Karpas-422 (cell line): ENCODE measurements around the gene ABLIM2. TPM values are rescaled to one million over a fixed set of nuclear protein-coding genes. Genes with fewer than 3 reads are reported as not detected.

ENCODE experiments used
- DNase-seq: peaks from one replicate; pipeline ENCODE4 v3.0.0-alpha.2; 2015
- H2AFZ ChIP-seq: fragments of 200-600 bp; sonication (generic); 2 replicates; pipeline ENCODE4 v1.6.1; 2014; ENCODE audit warnings: antibody characterized with exemption, low read length, mixed read lengths
- H3K27ac ChIP-seq: fragments of 200-600 bp; sonication (generic); 2 replicates; pipeline ENCODE4 v1.5.1; 2014; ENCODE audit warnings: mild to moderate bottlenecking, low read length, moderate library complexity
- H3K27me3 ChIP-seq: fragments of 200-600 bp; sonication (generic); 2 replicates; pipeline ENCODE4 v1.6.1; 2014; ENCODE audit warnings: low read length, mixed read lengths
- H3K36me3 ChIP-seq: fragments of 200-600 bp; sonication (generic); 2 replicates; pipeline ENCODE4 v1.6.1; 2014; ENCODE audit warnings: low read length, mixed read lengths; ENCODE audit not compliant: insufficient read depth
- H3K4me1 ChIP-seq: fragments of 200-600 bp; sonication (generic); 2 replicates; pipeline ENCODE4 v1.6.1; 2014; ENCODE audit warnings: mild to moderate bottlenecking, low read length, mixed read lengths
- H3K4me2 ChIP-seq: fragments of 200-600 bp; sonication (generic); 2 replicates; pipeline ENCODE4 v1.6.1; 2014; ENCODE audit warnings: low read length, low read depth, mild to moderate bottlenecking; ENCODE audit not compliant: poor library complexity, severe bottlenecking
- H3K4me3 ChIP-seq: fragments of 200-600 bp; sonication (generic); 2 replicates; pipeline ENCODE4 v1.5.1; 2014; ENCODE audit warnings: mild to moderate bottlenecking, antibody characterized with exemption, low read length, mixed read lengths
- H3K79me2 ChIP-seq: fragments of 200-600 bp; sonication (generic); 2 replicates; pipeline ENCODE4 v1.6.1; 2014; ENCODE audit warnings: mild to moderate bottlenecking, low read length, mixed read lengths
- H3K9ac ChIP-seq: fragments of 200-600 bp; sonication (generic); 2 replicates; pipeline ENCODE4 v1.6.0; 2014; ENCODE audit warnings: low read length
- H3K9me2 ChIP-seq: fragments of 200-600 bp; sonication (generic), shearing (Covaris generic); replicated peaks from 2 replicates; pipeline ENCODE4 v1.6.0; 2014; ENCODE audit warnings: mild to moderate bottlenecking, low read length, moderate library complexity; ENCODE audit not compliant: insufficient read depth
- H3K9me3 ChIP-seq: fragments of 300-700, 200-600 bp; sonication (generic); 2 replicates; pipeline ENCODE4 v1.6.1; 2014; ENCODE audit warnings: low read length, mixed read lengths
- H4K20me1 ChIP-seq: fragments of 200-600 bp; sonication (generic); 2 replicates; pipeline ENCODE4 v1.6.1; 2014; ENCODE audit warnings: mild to moderate bottlenecking, antibody characterized with exemption, low read length, low read depth; ENCODE audit not compliant: insufficient read depth
- total RNA-seq: library from RNA; depleted of rRNA; stranded (reverse); fragments of >200 nt; shearing (Covaris generic); gene quantifications from 2 replicates; pipeline ENCODE4 v1.2.3, GENCODE V29; 2014; ENCODE audit warnings: low replicate concordance

ABLIM2 gene
- total RNA-seq, 1 experiment from 2014 or later, result not detected

DNA sequence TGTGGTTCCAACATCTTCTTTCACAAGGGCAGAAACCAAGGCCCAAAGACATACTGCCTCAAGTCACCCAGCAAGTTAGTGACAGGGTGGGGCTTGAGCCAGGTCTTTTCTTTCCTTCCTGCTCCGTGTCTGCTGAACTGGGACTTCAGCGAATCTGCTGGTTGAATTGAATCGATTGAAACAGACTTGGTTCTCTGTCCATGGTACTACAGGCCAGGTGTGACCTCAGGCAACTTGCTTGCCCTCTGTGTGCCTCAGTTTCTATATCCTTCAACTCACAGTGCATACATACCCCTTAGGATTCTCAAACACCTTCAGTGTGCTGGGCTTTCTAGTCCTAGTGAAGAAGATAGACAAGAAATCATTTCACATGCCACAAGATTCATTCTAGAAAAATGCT lies 2.0 kb upstream of the ABLIM2 start:
- peaks cover 16% of the 10 kb centered on the region for H3K4me1 ChIP-seq
- no peaks in the 10 kb centered on the region for H3K27me3 ChIP-seq
- H2AFZ ChIP-seq, result no peak overlapping the region
- H4K20me1 ChIP-seq, result no peaks in the 10 kb centered on the region; the same call in 1 of the 2 replicates
- no peak overlapping the region for H3K27ac ChIP-seq
- H3K9me3 ChIP-seq, result no peaks in the 10 kb centered on the region
- no peaks in the 10 kb centered on the region for H3K79me2 ChIP-seq
- H3K36me3 ChIP-seq, result no peaks in the 10 kb centered on the region
- no peak overlapping the region for H3K4me2 ChIP-seq
- DNase-seq, result no peak
- H3K4me3 ChIP-seq, result no peak overlapping the region
- H3K9me2 ChIP-seq, result no peaks in the 10 kb centered on the region
- no peak overlapping the region for H3K9ac ChIP-seq

DNA sequence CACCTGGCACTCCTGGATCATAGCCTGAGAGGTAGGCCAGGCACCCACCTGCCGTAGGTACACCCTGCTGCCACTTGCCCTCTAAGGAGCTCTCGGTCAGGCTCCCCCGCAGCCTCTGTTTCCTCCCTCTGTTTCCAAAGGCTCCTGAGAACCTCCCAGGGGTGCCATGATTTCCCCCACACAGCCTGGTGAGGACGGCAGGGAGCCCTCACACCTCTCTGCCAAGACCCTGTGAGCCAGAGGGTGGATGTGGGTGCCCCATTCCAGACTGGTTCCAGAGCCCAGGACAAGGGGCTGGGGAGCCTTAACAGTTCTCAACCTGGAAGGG lies 1.6 kb upstream of the ABLIM2 start:
- H3K4me1 ChIP-seq, result peaks cover 16% of the 10 kb centered on the region
- no peaks in the 10 kb centered on the region for H3K27me3 ChIP-seq
- no peak overlapping the region for H3K4me3 ChIP-seq
- no peaks in the 10 kb centered on the region; the same call in 1 of the 2 replicates for H4K20me1 ChIP-seq
- no peaks in the 10 kb centered on the region for H3K79me2 ChIP-seq
- no peaks in the 10 kb centered on the region for H3K9me3 ChIP-seq
- no peak overlapping the region for H3K27ac ChIP-seq
- DNase-seq, result no peak
- no peaks in the 10 kb centered on the region for H3K9me2 ChIP-seq
- H3K36me3 ChIP-seq, result no peaks in the 10 kb centered on the region
- no peak overlapping the region for H2AFZ ChIP-seq
- no peak overlapping the region for H3K9ac ChIP-seq
- no peak overlapping the region for H3K4me2 ChIP-seq

DNA sequence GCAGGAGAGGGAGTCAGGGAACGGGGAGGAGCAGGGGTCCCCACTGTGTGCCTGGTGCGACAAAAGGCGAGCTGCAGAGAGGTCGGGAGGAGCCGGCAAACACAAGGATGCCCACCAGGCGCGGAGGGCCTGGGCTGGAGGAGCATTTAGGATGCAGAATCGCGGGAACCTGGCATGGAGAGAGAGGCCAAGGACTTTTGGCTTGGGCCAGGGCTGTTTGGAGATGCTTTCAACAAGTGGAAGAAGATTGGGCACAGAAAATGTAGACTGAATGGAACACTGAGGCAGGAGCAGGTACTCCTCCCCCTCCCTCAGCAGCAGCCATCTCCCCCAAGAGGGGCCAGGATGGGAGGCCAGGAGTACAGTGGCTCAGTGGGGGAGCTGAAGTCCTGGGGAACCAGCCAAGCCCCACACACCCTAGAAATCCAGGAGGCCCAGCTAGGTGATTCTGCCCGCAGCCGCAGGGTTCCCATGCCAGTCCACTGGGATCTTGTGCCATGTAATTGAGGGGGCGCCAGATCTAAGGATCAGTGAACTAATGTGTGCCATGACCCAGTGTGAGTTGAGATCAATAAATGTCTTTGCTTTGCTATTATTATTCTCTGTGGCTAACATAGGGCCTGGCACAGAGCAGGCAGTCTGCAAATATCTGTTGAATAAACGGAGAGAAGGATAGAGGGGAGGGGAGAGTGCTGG lies 1.1 kb upstream of the ABLIM2 start:
- peaks cover 16% of the 10 kb centered on the region for H3K4me1 ChIP-seq
- no peaks in the 10 kb centered on the region for H3K79me2 ChIP-seq
- H3K36me3 ChIP-seq, result no peaks in the 10 kb centered on the region
- H4K20me1 ChIP-seq, result no peaks in the 10 kb centered on the region; the same call in 1 of the 2 replicates
- no peak overlapping the region for H3K27ac ChIP-seq
- H3K9me2 ChIP-seq, result no peaks in the 10 kb centered on the region
- H3K9ac ChIP-seq, result peak overlapping the region; percentile 67
- DNase-seq, result no peak
- H3K27me3 ChIP-seq, result no peaks in the 10 kb centered on the region
- H2AFZ ChIP-seq, result no peak overlapping the region
- H3K4me3 ChIP-seq, result peak overlapping the region; percentile 64; the same call in 1 of the 2 replicates
- H3K4me2 ChIP-seq, result peak overlapping the region; percentile 64
- no peaks in the 10 kb centered on the region for H3K9me3 ChIP-seq

GRCh38 chr4:8157944-8158709 lies 486 bp downstream of the ABLIM2 start:
- H3K27me3 ChIP-seq, result no peaks in the 10 kb centered on the region
- H3K79me2 ChIP-seq, result no peaks in the 10 kb centered on the region
- no peaks in the 10 kb centered on the region for H3K36me3 ChIP-seq
- no peak overlapping the region for H2AFZ ChIP-seq
- H4K20me1 ChIP-seq, result no peaks in the 10 kb centered on the region; the same call in 1 of the 2 replicates
- H3K4me3 ChIP-seq, result no peak overlapping the region
- H3K4me2 ChIP-seq, result no peak overlapping the region
- peaks cover 12% of the 10 kb centered on the region for H3K4me1 ChIP-seq
- no peaks in the 10 kb centered on the region for H3K9me2 ChIP-seq
- no peak overlapping the region for H3K9ac ChIP-seq
- H3K27ac ChIP-seq, result no peak overlapping the region
- DNase-seq, result no peak
- no peaks in the 10 kb centered on the region for H3K9me3 ChIP-seq

GRCh38 chr4:8157496-8157895 lies 1.1 kb downstream of the ABLIM2 start:
- Histone ChIP-seq H3K4me1 (peaks cover 6% of the 10 kb centered on the region), H3K27me3 (no peaks in the 10 kb centered on the region), H3K27ac (no peak overlapping the region), H4K20me1 (no peaks in the 10 kb centered on the region; the same call in 1 of the 2 replicates), H3K4me2 (no peak overlapping the region), H3K9me2 (no peaks in the 10 kb centered on the region), H2AFZ (no peak overlapping the region), H3K9ac (no peak overlapping the region), H3K79me2 (no peaks in the 10 kb centered on the region), H3K36me3 (no peaks in the 10 kb centered on the region), H3K9me3 (no peaks in the 10 kb centered on the region), H3K4me3 (no peak overlapping the region)
- DNase-seq, result no peak

GRCh38 chr4:8156617-8157016 lies 2.0 kb downstream of the ABLIM2 start:
- Histone ChIP-seq H3K4me2 (no peak overlapping the region), H3K27ac (no peak overlapping the region)

DNA sequence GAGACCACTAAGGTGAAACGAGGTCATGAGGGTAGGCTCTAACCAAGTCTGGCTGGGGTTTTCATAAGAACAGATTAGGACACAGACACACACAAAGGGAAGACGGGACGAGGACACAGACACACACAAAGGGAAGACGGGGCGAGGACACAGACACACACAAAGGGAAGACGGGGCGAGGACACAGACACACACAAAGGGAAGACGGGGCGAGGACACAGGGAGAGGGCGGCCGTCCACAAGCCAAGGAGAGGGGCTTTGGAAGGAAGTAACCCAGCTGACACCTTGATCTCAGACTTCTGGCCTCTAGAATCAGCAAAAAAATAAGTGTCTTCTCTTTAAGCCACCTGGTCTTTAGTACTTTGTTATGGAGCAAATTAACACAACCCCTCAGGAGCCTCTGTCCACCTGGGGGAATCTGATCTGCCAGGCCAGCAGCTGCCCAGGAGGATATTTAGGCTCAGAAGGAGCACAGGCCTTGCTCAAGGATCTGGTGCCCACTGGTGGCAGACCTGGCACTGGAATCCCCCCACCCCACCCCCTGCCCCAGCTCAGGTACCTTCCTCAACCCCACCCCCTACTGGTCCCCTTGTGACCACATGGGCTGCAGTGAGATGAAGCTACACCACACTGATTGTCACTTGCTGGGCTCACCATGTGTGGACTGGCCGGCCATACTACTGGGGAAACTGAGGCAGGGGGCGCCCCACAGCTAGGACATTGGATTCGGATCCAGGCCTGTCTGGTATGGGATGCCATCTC lies 2.8 kb downstream of the ABLIM2 start:
- no peak overlapping the region for H3K9ac ChIP-seq
- no peak overlapping the region for H3K27ac ChIP-seq
- no peaks in the 10 kb centered on the region for H3K79me2 ChIP-seq
- no peaks in the 10 kb centered on the region for H3K9me2 ChIP-seq
- DNase-seq, result no peak
- H3K9me3 ChIP-seq, result no peaks in the 10 kb centered on the region
- H3K4me2 ChIP-seq, result no peak overlapping the region
- no peak overlapping the region for H3K4me3 ChIP-seq
- no peaks in the 10 kb centered on the region for H4K20me1 ChIP-seq
- peaks cover 6% of the 10 kb centered on the region for H3K4me1 ChIP-seq
- H3K36me3 ChIP-seq, result no peaks in the 10 kb centered on the region
- no peaks in the 10 kb centered on the region for H3K27me3 ChIP-seq
- no peak overlapping the region for H2AFZ ChIP-seq

More at GRCh38 chr4:8156617-8157016, 2.0 kb downstream of the ABLIM2 start:
- Histone ChIP-seq H3K4me3 (no peak overlapping the region), H2AFZ (no peak overlapping the region), H3K9me2 (no peaks in the 10 kb centered on the region), H3K36me3 (no peaks in the 10 kb centered on the region), H4K20me1 (no peaks in the 10 kb centered on the region), H3K9ac (no peak overlapping the region), H3K9me3 (no peaks in the 10 kb centered on the region), H3K27me3 (no peaks in the 10 kb centered on the region), H3K4me1 (peaks cover 6% of the 10 kb centered on the region), H3K79me2 (no peaks in the 10 kb centered on the region)
- no peak for DNase-seq

DNA sequence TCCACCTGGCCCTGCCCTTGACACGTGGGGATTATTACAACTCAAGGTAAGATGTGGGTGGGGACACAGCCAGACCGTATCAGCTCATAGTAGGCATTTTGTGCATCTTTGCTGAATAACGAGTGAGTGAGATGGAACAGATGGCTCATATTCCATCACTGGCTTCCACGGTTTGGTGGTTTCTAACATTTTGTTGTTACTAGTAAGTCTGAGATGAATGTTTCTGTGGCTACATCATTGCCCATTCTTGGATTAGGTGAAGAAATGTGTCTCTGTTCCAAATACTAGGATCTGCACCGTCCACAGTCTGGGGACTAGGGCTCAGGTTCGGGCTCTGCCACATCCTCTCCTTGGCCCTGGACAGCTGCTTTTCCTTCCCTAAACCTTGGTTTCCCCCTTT lies 3.6 kb downstream of the ABLIM2 start:
- Histone ChIP-seq H3K36me3 (no peaks in the 10 kb centered on the region), H3K79me2 (no peaks in the 10 kb centered on the region), H3K9me3 (no peaks in the 10 kb centered on the region), H3K27ac (no peak overlapping the region), H3K27me3 (no peaks in the 10 kb centered on the region), H3K9me2 (no peaks in the 10 kb centered on the region), H3K4me3 (no peak overlapping the region), H4K20me1 (no peaks in the 10 kb centered on the region), H2AFZ (no peak overlapping the region), H3K9ac (no peak overlapping the region), H3K4me2 (no peak overlapping the region), H3K4me1 (peaks cover 6% of the 10 kb centered on the region)
- DNase-seq, result no peak
